HepG2 (cell line): Measurements from ENCODE around the gene ACTG2. TPM values are rescaled to one million over a fixed set of nuclear protein-coding genes. Genes with fewer than 3 reads are reported as not detected.

Source experiments
- ATAC-seq: fragments of 200-7000 bp; cut with Tn5 transposase; 3 replicates; pipeline ENCODE4 v1.9.1; 2020; ENCODE audit warnings: mild to moderate bottlenecking, moderate library complexity
- BruUV-seq: library from RNA; stranded (reverse); fragments of 400-500 nt; replicated peaks from 2 replicates; lab custom pipeline; 2021; lab: Mats Ljungman, UMichigan
- CTCF ChIA-PET: fragments of 300-600 bp; formaldehyde crosslinking; extraction: SDS; loops from one replicate; lab custom pipeline; 2021; ENCODE audit warnings: low total read pairs, inconsistent platforms, low intra/inter-chr PET ratio; lab: Yijun Ruan, JAX
- POLR2A ChIA-PET: fragments of 350-600 bp; sonication (Branson Sonifier 250); formaldehyde crosslinking; loops from one replicate; lab custom pipeline; 2020; ENCODE audit warnings: antibody characterized with exemption, inconsistent platforms; lab: Yijun Ruan, JAX
- DNase-seq: peaks from one replicate; pipeline ENCODE4 v3.0.0-alpha.2; 2015; ENCODE audit warnings: low spot score
- FAIRE-seq: peaks from 3 replicates; lab custom pipeline; 2011; peaks lifted over from hg19 to GRCh38; lab: Jason Lieb, UNC
- H2AFZ ChIP-seq: one replicate; pipeline ENCODE4 v1.6.1; 2011; ENCODE audit warnings: low read length, inconsistent platforms
- H3K27ac ChIP-seq: fragments of 300-600 bp; 3 replicates; pipeline ENCODE4 v1.8.0; 2011; ENCODE audit warnings: mixed run types, mild to moderate bottlenecking, mixed read lengths, low read length, inconsistent platforms; ENCODE audit not compliant: insufficient read depth; ENCODE audit errors: extremely low read length
- H3K27me3 ChIP-seq, 2 experiments: fragments of 200-600 bp in 1 of 2; 2 replicates in 1 of 2; 3 replicates in 1 of 2; pipeline versions ENCODE4 v1.6.0 to v1.8.0; 2011; ENCODE audit warnings: low read length in 2 of 2, mild to moderate bottlenecking in 2 of 2, moderate library complexity in 2 of 2, inconsistent platforms in 1 of 2; ENCODE audit not compliant: insufficient read depth in 2 of 2, control insufficient read depth in 1 of 2
- H3K36me3 ChIP-seq, 2 experiments: fragments of 200-600 bp in 1 of 2; replicated peaks in 1 of 2; 2 replicates in 1 of 2; 3 replicates in 1 of 2; pipeline versions ENCODE4 v1.5.1 to v1.8.0; 2011; ENCODE audit warnings: low read length in 2 of 2, inconsistent platforms in 1 of 2; ENCODE audit not compliant: insufficient read depth in 2 of 2, control insufficient read depth in 1 of 2
- H3K4me1 ChIP-seq: 2 replicates; pipeline ENCODE4 v1.5.1; 2012; ENCODE audit warnings: low read length, inconsistent platforms; ENCODE audit not compliant: insufficient read depth
- H3K4me2 ChIP-seq: 2 replicates; pipeline ENCODE4 v1.6.0; 2011; ENCODE audit warnings: low read depth, low read length, inconsistent platforms
- H3K4me3 ChIP-seq, 3 experiments: fragments of 200-600 bp in 1 of 3; sonication (generic), shearing (Covaris generic) in 1 of 3; replicated peaks in 1 of 3; 2 replicates each; pipeline ENCODE4 v1.5.1; 2011 to 2016; ENCODE audit warnings: low read length in 3 of 3, inconsistent platforms in 2 of 3, low read depth in 2 of 3, mild to moderate bottlenecking in 2 of 3, control low read depth in 1 of 3, mixed read lengths in 1 of 3; ENCODE audit not compliant: insufficient read depth in 1 of 3
- H3K79me2 ChIP-seq: one replicate; pipeline ENCODE4 v1.6.1; 2011; ENCODE audit warnings: low read length, inconsistent platforms; ENCODE audit not compliant: insufficient read depth
- H3K9ac ChIP-seq: 2 replicates; pipeline ENCODE4 v1.6.0; 2011; ENCODE audit warnings: mild to moderate bottlenecking, low read depth, low read length, inconsistent platforms; ENCODE audit not compliant: insufficient read depth
- H3K9me3 ChIP-seq: 2 replicates; pipeline ENCODE4 v1.5.1; 2012; ENCODE audit warnings: mild to moderate bottlenecking, low read length
- H4K20me1 ChIP-seq: 2 replicates; pipeline ENCODE4 v1.6.0; 2011; ENCODE audit warnings: inconsistent platforms, mild to moderate bottlenecking, low read length, moderate library complexity; ENCODE audit not compliant: insufficient read depth
- ARHGAP35 ChIP-seq: sonication (generic); formaldehyde crosslinking; IDR thresholded peaks from 2 replicates; pipeline ENCODE4 v1.9.0; 2022; ENCODE audit warnings: mild to moderate bottlenecking, inconsistent platforms, moderate library complexity, missing genetic modification reagents, borderline replicate concordance
- BCL6 ChIP-seq: IDR thresholded peaks from 2 replicates; pipeline ENCODE4 v1.6.1; 2016; ENCODE audit warnings: missing genetic modification reagents, missing compliant biosample characterization
- PBX3 ChIP-seq: sonication (generic); formaldehyde crosslinking; IDR thresholded peaks from 2 replicates; pipeline ENCODE4 v1.8.1; 2023; ENCODE audit warnings: missing genetic modification reagents, inconsistent platforms, borderline replicate concordance
- PRPF4 ChIP-seq: fragments of 200-400 bp; formaldehyde crosslinking; IDR thresholded peaks from 2 replicates; pipeline ENCODE4 v1.6.1; 2016; ENCODE audit warnings: low read length, low read depth; ENCODE audit not compliant: poor library complexity, severe bottlenecking
- RAD21 ChIP-seq: fragments of 450-650 bp; formaldehyde crosslinking; IDR thresholded peaks from 2 replicates; pipeline ENCODE4 v1.5.0; 2020; ENCODE audit warnings: mild to moderate bottlenecking
- SNAI1 ChIP-seq: sonication (generic); formaldehyde crosslinking; IDR thresholded peaks from 2 replicates; pipeline ENCODE4 v1.5.0; 2020; ENCODE audit warnings: mild to moderate bottlenecking, missing genetic modification reagents, borderline replicate concordance
- U2AF1 ChIP-seq: fragments of 200-400 bp; formaldehyde crosslinking; optimal IDR thresholded peaks from 2 replicates; pipeline ENCODE3; 2017; ENCODE audit warnings: mild to moderate bottlenecking, low read depth, low read length
- ZNF646 ChIP-seq: sonication (generic); formaldehyde crosslinking; IDR thresholded peaks from 2 replicates; pipeline ENCODE4 v1.9.0; 2021; ENCODE audit warnings: mild to moderate bottlenecking, missing genetic modification reagents
- WGBS: methylation state at CpG from one replicate; pipeline ENCODE4 v1.1.6; 2017; ENCODE audit warnings: low lambda C conversion rate; 5-methylcytosine and 5-hydroxymethylcytosine counted together
- in situ Hi-C: cut with HindIII; loops from 2 replicates; pipeline ENCODE4 v1.10.0; 2017; ENCODE audit warnings: low pct_unique_long_range_greater_than_20kb; ENCODE audit not compliant: extremely low pct_ligation_motif_present
- intact Hi-C: fragments of 100-400 bp; cut with micrococcal nuclease; formaldehyde crosslinking; loops from one replicate; pipeline ENCODE4 v1.10.0; 2022; ENCODE audit not compliant: unreplicated experiment
- polyA plus RNA-seq, 8 experiments: library from polyadenylated mRNA; depleted of rRNA in 3 of 8; stranded (reverse) in 7 of 8; unstranded in 1 of 8; fragments of >200 nt; fragmentation: Illumina TruSeq in 4 of 8; extraction: Trizol in 4 of 8; gene quantifications; 2 replicates each; pipeline versions ENCODE4 v1.2.1 to v1.2.3, GENCODE V29; 2011 to 2016; ENCODE audit warnings: low read depth in 4 of 8, missing spikeins in 1 of 8, mixed read lengths in 1 of 8; ENCODE audit not compliant: insufficient read depth in 1 of 8
- total RNA-seq, 5 experiments: library from RNA; depleted of rRNA; stranded (reverse); fragments of >200 nt; fragmentation: Illumina TruSeq; extraction: Trizol; gene quantifications; 2 replicates each; pipeline ENCODE4 v1.2.3, GENCODE V29; 2016; ENCODE audit warnings: low read depth in 1 of 5

Gene ACTG2
- total and polyA plus RNA-seq, 2 of the 13 experiments (the other 11 are each of a cell fraction or from before 2014, with no cell fraction given), result 0.13 TPM; not detected in 1

- in situ Hi-C loops, result no loop called here
- ChIA-PET CTCF (no interaction called here), POLR2A (no interaction called here)
- no peak overlapping the region for H3K9ac ChIP-seq
- ATAC-seq, result no peak
- FAIRE-seq, result no peak
- no peak overlapping the region for H3K27ac ChIP-seq
- H3K79me2 ChIP-seq, result no peaks in the 10 kb centered on the region
- H2AFZ ChIP-seq, result no peak overlapping the region
- no peak overlapping the region for H3K4me3 ChIP-seq
- no peaks in the 10 kb centered on the region for H3K36me3 ChIP-seq
- no peaks in the 10 kb centered on the region for H4K20me1 ChIP-seq
- 11% methylated on average over 2 of the region's 2 CpGs for WGBS
- intact Hi-C loops, result no loop called here
- DNase-seq, result no peak
- peaks cover 0 to 32% of the 10 kb centered on the region in 2 experiments for H3K27me3 ChIP-seq
- BruUV-seq, result no TSS peak
- TF ChIP-seq PRPF4 (no peak), U2AF1 (no peak), ARHGAP35 (no peak), SNAI1 (no peak), BCL6 (CRISPR knock-in tag) (no peak), RAD21 (CRISPR knock-in tag) (no peak), PBX3 (CRISPR knock-in tag) (no peak), ZNF646 (CRISPR knock-in tag) (no peak)
- H3K4me1 ChIP-seq, result peaks cover 12% of the 10 kb centered on the region
- no peak overlapping the region for H3K4me2 ChIP-seq
- no peaks in the 10 kb centered on the region for H3K9me3 ChIP-seq
Measured at GRCh38 chr2:73888388-73888787, 4.4 kb upstream of the ACTG2 start.
